Activated CD8-positive, alpha-beta memory T cell treated with anti-CD3 and anti-CD28 coated beads, Interleukin-2, amount 50 U/mL, for 1 hour (primary cell): ENCODE results near the gene PRND.
"Not testable (repeated sequence)": the region's sequence is repeated elsewhere in the genome, so short reads cannot be mapped to it uniquely, and the experiment has no call there.

ENCODE experiments used
- DNase-seq: peaks from one replicate; pipeline ENCODE4 v3.0.0-alpha.2; 2020; ENCODE audit errors: extremely low read depth

The PRND gene

GRCh38 chr20:4721719-4722118 is at the start of gene PRND:
Gene PRND, plus strand, starts transcription at chr20:4721909. Its CDS starts 2,643 bp downstream, at chr20:4724552.
- DNase-seq: no peak

- no peak for DNase-seq
Observed at GRCh38 chr20:4672948-4673347, 48.8 kb upstream of the PRND start.

GRCh38 chr20:4673371-4674001 is 48.2 kb upstream of the PRND start:
- DNase-seq: no peak

GRCh38 chr20:4674672-4675071 is 47.0 kb upstream of the PRND start:
- no peak for DNase-seq

- no peak for DNase-seq
Observed at GRCh38 chr20:4677846-4678245, 43.9 kb upstream of the PRND start.

GRCh38 chr20:4681401-4681800 is 40.3 kb upstream of the PRND start:
- no peak for DNase-seq

- no peak for DNase-seq
Observed at GRCh38 chr20:4681991-4682401, 39.7 kb upstream of the PRND start.

- DNase-seq: no peak
Observed at GRCh38 chr20:4682682-4683081, 39.0 kb upstream of the PRND start.

- no peak for DNase-seq
Observed at GRCh38 chr20:4683261-4683660, 38.4 kb upstream of the PRND start.

GRCh38 chr20:4684837-4685413 is 36.8 kb upstream of the PRND start:
- DNase-seq: no peak

- DNase-seq: no peak
Observed at GRCh38 chr20:4685923-4686221, 35.8 kb upstream of the PRND start.

GRCh38 chr20:4688305-4688704 is 33.4 kb upstream of the PRND start:
- DNase-seq: no peak

GRCh38 chr20:4689220-4689619 is 32.5 kb upstream of the PRND start:
- DNase-seq: no peak

GRCh38 chr20:4691753-4692152 is 30.0 kb upstream of the PRND start:
- DNase-seq: no peak

- no peak for DNase-seq
Observed at GRCh38 chr20:4694076-4694475, 27.6 kb upstream of the PRND start.

GRCh38 chr20:4697189-4697830 is 24.4 kb upstream of the PRND start:
- DNase-seq: no peak

GRCh38 chr20:4697831-4698221 is 23.9 kb upstream of the PRND start:
- no peak for DNase-seq

- no peak for DNase-seq
Observed at GRCh38 chr20:4699216-4699615, 22.5 kb upstream of the PRND start.

- DNase-seq: no peak
Observed at GRCh38 chr20:4699957-4700356, 21.8 kb upstream of the PRND start.

GRCh38 chr20:4702562-4703280 is 19.0 kb upstream of the PRND start:
- DNase-seq: no peak

- no peak for DNase-seq
Observed at GRCh38 chr20:4703281-4703676, 18.4 kb upstream of the PRND start.

- DNase-seq: not testable (repeated sequence)
Observed at GRCh38 chr20:4706941-4707340, 14.8 kb upstream of the PRND start.

- DNase-seq: no peak
Observed at GRCh38 chr20:4708036-4708435, 13.7 kb upstream of the PRND start.
